ENCODE measurements around the gene DMD.

DMD gene

DNA sequence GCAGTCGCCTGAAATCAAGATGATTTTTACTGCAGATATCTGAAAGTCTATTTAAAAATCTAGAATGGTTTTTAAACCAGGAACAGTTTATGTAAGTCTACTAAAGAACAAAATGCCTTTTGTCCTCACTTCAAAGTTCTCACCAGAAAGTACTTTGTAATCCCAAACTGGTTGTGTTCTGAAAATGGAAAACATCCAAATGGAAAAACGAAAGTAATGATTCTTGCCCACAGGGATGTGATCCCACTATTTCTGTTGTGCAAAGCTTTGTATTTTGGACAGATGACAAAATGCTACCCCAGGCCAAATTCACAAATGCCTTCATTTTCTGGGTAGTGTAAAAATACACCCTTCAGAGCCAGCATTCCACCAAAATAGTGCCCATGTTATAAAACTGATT is 1874.0 kb downstream of the DMD start:
- no peak for DNase-seq (ENCODE audit: low spot score)

GRCh38 chrX:31336419-31336818 is 1874.9 kb downstream of the DMD start:
- no peak for DNase-seq (ENCODE audit: low spot score)

DNA sequence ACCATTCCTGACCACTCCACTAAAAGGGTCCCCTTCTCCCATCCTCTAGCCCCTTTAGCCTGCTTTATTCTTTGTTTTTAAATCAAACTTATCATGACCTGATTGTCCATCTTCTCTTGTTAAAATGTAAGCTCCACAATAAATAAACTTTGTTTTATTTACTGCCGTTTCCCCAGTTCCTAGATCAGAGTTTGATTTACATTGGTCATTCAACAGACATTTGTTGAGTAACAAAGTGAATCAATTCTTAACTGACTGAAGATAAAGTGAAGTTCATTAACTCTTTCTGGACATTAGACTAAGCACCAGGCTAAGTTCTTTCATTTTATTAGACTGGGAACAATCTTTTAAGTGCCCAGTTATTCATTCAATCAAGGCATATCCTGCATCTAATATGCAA is 1876.4 kb downstream of the DMD start:
- no peak for DNase-seq (ENCODE audit: low spot score)

GRCh38 chrX:31333165-31333831 is 1878.1 kb downstream of the DMD start:
- no peak for DNase-seq (ENCODE audit: low spot score)

- no peak for DNase-seq (ENCODE audit: low spot score)
These were observed 1879.4 kb downstream of the DMD start for GRCh38 chrX:31331928-31332327.

- DNase-seq (ENCODE audit: low spot score), result no peak
These were observed 1880.3 kb downstream of the DMD start for GRCh38 chrX:31331015-31331414.

DNA sequence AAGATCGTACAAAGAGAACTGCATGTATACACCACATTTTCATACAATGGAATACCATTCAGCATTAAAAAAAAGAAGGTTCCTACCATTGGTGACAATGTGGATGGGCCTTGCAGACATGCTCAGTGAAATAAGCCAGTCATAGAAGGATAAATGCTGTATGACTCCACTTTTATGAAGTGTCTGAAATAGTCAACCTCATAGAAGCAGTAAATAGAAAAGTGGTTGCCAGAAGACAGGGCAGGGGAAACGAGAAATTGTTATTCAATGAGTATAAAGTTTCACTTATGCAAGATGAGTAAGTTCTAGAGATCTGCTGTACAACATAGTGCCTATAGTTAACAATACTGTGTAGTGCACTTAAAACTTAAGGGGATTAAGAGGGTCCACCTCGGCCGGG is 1882.1 kb downstream of the DMD start:
- DNase-seq (ENCODE audit: low spot score), result no peak

DNA sequence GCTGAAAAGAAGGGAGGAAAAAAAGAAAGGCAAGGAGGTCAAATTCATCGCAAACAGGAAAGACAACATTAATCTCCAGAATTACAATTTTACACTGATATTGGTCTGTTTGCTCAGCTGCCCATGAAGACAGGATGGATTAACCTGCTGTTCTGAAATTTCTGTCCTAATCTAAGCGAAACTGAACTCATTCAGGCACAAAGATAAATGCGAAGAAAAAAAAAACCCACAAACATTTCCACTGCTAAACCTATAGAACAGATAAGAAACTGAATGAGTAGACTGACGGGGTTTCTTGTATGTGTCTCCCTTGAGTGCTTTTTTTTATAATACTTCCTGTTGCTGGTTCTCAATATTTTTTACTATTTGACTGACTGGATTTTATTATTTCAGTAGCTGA is 1887.7 kb downstream of the DMD start:
- no peak for DNase-seq (ENCODE audit: low spot score)

GRCh38 chrX:31320740-31321139 is 1890.6 kb downstream of the DMD start:
- DNase-seq (ENCODE audit: low spot score), result no peak

- no peak for DNase-seq (ENCODE audit: low spot score)
These were observed 1891.8 kb downstream of the DMD start for GRCh38 chrX:31319586-31319985.

- no peak for DNase-seq (ENCODE audit: low spot score)
These were observed 1892.5 kb downstream of the DMD start for GRCh38 chrX:31318866-31319265.

DNA sequence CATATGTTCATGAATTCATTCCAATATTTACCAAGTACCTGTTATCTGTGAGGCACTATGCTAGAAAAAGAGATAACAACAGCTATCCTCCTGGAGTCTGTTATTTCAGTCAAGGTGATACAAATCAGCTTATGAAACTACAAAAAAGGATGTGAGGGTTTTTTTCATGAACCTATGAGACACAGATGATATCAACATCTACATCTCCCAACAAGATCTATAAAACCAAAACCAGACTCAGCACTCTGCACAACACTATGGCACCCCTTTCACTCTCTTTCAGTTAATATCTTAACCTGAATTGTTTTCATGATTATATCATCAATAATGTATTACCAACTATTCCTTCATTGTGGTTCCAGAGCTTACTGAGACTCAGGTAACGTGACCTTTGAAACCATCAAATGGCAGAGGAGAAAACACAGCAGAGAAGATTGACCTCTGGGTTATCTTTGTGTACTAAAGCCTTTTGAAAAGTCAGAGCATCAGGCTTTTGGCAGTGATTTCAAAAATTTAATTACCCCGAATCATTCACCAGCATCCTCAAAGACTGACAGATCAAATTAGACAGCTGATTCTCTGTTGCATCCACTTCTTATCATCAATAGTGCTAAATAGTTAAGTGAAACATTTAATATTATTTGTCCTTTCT is 1894.9 kb downstream of the DMD start:
- no peak for DNase-seq (ENCODE audit: low spot score)

GRCh38 chrX:31314921-31315320 is 1896.4 kb downstream of the DMD start:
- no peak for DNase-seq (ENCODE audit: low spot score)

GRCh38 chrX:31307952-31308351 is 1903.4 kb downstream of the DMD start:
- no peak for DNase-seq (ENCODE audit: low spot score)

DNA sequence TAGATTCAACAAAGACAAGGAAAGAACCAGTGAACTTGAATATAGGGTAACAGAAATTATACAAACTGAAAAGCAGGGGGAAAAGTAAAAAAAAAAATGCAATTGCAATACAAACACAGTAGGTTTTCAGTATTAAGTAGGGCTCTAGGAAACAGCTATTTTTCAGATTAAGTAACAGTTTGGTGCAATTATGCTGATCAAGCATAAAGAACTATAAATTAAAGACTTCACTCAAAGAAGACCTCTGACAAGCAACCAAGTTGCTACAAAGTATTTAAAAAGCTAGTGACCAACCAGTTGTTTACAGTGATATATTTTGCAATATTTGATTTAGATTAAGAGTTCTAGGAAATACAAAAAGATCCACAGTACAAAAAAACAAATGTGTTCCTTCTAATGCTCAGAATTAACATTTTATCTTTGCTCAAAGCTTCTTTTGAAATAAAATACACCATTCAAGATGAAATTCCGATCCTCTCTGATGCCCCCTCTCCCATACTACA is 1908.7 kb downstream of the DMD start:
- no peak for DNase-seq (ENCODE audit: low spot score)

GRCh38 chrX:31301941-31302340 is 1909.4 kb downstream of the DMD start:
- no peak for DNase-seq (ENCODE audit: low spot score)

DNA sequence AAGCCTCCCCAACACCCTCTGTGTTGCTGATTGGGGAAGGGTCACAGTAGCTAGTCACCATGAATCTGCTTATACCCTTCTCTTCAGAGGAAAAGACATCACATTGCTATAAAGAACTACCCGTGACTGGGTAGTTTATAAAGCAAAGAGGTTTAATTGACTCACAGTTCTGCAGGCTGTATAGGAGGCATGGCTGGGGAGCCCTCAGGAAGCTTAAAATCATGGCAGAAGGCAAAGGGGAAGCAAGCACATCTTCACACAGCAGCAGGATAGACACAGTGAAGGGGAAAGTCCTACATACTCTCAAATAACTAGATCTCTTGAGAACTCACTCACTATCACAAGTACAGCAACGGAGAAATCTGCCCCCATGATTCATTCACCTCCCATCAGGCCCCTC is 1910.1 kb downstream of the DMD start:
- DNase-seq (ENCODE audit: low spot score), result no peak

DNA sequence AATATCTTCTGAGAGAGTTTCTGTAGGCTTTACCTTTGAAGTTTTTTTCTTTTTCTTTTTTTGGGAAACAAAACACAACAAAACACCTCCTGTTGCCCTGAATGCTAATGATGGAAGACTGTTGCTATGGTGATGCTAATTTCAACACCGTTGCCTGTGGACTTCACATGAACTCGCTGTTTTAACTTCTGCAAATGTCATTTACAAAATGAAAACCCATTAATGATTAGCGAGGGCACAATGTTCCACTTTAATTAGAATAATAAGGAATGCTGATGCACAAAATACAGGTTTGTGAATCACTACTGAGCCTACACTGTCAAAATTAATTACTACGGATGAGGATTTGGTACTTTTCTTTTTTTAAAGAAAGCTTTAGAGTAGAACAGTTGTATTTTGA is 1912.4 kb downstream of the DMD start:
- DNase-seq (ENCODE audit: low spot score), result no peak

GRCh38 chrX:31297881-31298280 is 1913.5 kb downstream of the DMD start:
- DNase-seq (ENCODE audit: low spot score), result no peak

- DNase-seq (ENCODE audit: low spot score), result no peak
These were observed 1916.9 kb downstream of the DMD start for GRCh38 chrX:31294475-31294874.

GRCh38 chrX:31293409-31293808 is 1917.9 kb downstream of the DMD start:
- DNase-seq (ENCODE audit: low spot score), result no peak

- no peak for DNase-seq (ENCODE audit: low spot score)
These were observed 1920.2 kb downstream of the DMD start for GRCh38 chrX:31291131-31291530.

DNA sequence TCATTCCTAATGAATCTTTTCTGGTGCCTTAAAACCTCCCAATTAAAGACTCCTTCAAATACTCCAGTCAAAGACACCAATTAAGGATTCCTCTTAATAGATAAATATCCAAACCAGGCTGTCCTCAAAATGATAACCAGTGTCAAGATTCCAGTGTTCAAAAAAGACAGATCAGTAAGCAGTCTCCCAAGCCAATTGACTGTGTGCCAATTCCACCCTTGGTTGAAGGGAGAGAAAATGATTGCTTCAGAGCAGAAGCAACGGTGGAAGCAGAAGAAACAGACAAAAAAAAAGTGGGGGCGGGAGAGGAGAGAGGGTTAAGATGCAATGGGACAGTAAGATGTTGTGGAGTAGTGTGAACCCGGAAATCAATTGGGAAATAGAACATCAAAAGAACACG is 1923.5 kb downstream of the DMD start:
- DNase-seq (ENCODE audit: low spot score), result no peak

- no peak for DNase-seq (ENCODE audit: low spot score)
These were observed 1930.8 kb downstream of the DMD start for GRCh38 chrX:31280580-31280979.

All from LoVo (cell line).